HG02759 (cell line): ENCODE measurements around the gene EFCAB7.

Experiments used
- ATAC-seq: cut with Tn5 transposase; IDR thresholded peaks from one replicate; pipeline ENCODE4 v1.9.1; 2021; ENCODE audit warnings: mild to moderate bottlenecking, moderate library complexity; ENCODE audit not compliant: unreplicated experiment

Gene EFCAB7

GRCh38 chr1:63522891-63523728 is at the start of gene EFCAB7, which contains the start of gene ITGB3BP:
EFCAB7 (plus strand) TSS chr1:63523525; CDS start chr1:63525573, 2,048 bp downstream.
ITGB3BP (minus strand) TSS chr1:63523225; CDS start chr1:63523133, 92 bp downstream.
- ATAC-seq = peak; percentile 90

GRCh38 chr1:63475761-63476160 is 47.6 kb upstream of the EFCAB7 start:
- no peak for ATAC-seq

GRCh38 chr1:63480057-63480456 is 43.3 kb upstream of the EFCAB7 start:
- ATAC-seq = no peak

- ATAC-seq = no peak
These were observed 36.7 kb upstream of the EFCAB7 start for GRCh38 chr1:63486629-63487028.

- no peak for ATAC-seq
These were observed 35.8 kb upstream of the EFCAB7 start for GRCh38 chr1:63487336-63488065.

- ATAC-seq = no peak
These were observed 25.7 kb upstream of the EFCAB7 start for GRCh38 chr1:63497577-63497976.

GRCh38 chr1:63498106-63498505 is 25.2 kb upstream of the EFCAB7 start:
- no peak for ATAC-seq

- ATAC-seq = no peak
These were observed 22.1 kb upstream of the EFCAB7 start for GRCh38 chr1:63501256-63501655.

GRCh38 chr1:63506782-63507181 is 16.5 kb upstream of the EFCAB7 start:
- no peak for ATAC-seq

- ATAC-seq = no peak
These were observed 13.6 kb upstream of the EFCAB7 start for GRCh38 chr1:63509718-63510117.

- no peak for ATAC-seq
These were observed 10.7 kb upstream of the EFCAB7 start for GRCh38 chr1:63512584-63512983.

GRCh38 chr1:63516629-63517028 is 6.7 kb upstream of the EFCAB7 start:
- ATAC-seq = no peak

- ATAC-seq = peak; percentile 8
These were observed 413 bp downstream of the EFCAB7 start for GRCh38 chr1:63523738-63524137.

- no peak for ATAC-seq
These were observed 876 bp downstream of the EFCAB7 start for GRCh38 chr1:63524201-63524600.

- ATAC-seq = no peak
These were observed 9.4 kb downstream of the EFCAB7 start for GRCh38 chr1:63532727-63533126.

- no peak for ATAC-seq
These were observed 10.6 kb downstream of the EFCAB7 start for GRCh38 chr1:63533931-63534330.

- no peak for ATAC-seq
These were observed 11.1 kb downstream of the EFCAB7 start for GRCh38 chr1:63534406-63534805.

GRCh38 chr1:63537006-63537405 is 13.7 kb downstream of the EFCAB7 start:
- no peak for ATAC-seq

GRCh38 chr1:63537940-63538339 is 14.6 kb downstream of the EFCAB7 start:
- ATAC-seq = no peak

GRCh38 chr1:63545780-63546179 is 22.5 kb downstream of the EFCAB7 start:
- no peak for ATAC-seq

GRCh38 chr1:63547621-63548294 is 24.4 kb downstream of the EFCAB7 start:
- no peak for ATAC-seq
